8988T (cell line): ENCODE results near the gene CLEC18B.
"Not testable (repeated sequence)": the region's sequence is repeated elsewhere in the genome, so short reads cannot be mapped to it uniquely, and the experiment has no call there.

Experiments used
- DNase-seq: peaks from one replicate; pipeline ENCODE4 v3.0.0; 2011

CLEC18B gene

GRCh38 chr16:74404148-74404933 is 16.9 kb downstream of the CLEC18B start:
- not testable (repeated sequence) for DNase-seq

GRCh38 chr16:74400238-74400637 is 21.0 kb downstream of the CLEC18B start:
- not testable (repeated sequence) for DNase-seq

GRCh38 chr16:74398212-74398895 is 22.9 kb downstream of the CLEC18B start:
- not testable (repeated sequence) for DNase-seq

- DNase-seq: not testable (repeated sequence)
These were observed 24.7 kb downstream of the CLEC18B start for GRCh38 chr16:74396521-74397017.

GRCh38 chr16:74394604-74395003 is 26.7 kb downstream of the CLEC18B start:
- DNase-seq: not testable (repeated sequence)

GRCh38 chr16:74394131-74394530 is 27.1 kb downstream of the CLEC18B start:
- DNase-seq: not testable (repeated sequence)

- not testable (repeated sequence) for DNase-seq
These were observed 29.7 kb downstream of the CLEC18B start for GRCh38 chr16:74391454-74392050.

GRCh38 chr16:74382339-74383034 is 38.8 kb downstream of the CLEC18B start:
- DNase-seq: not testable (repeated sequence)

GRCh38 chr16:74373847-74374184 is 47.5 kb downstream of the CLEC18B start:
- DNase-seq: not testable (repeated sequence)

GRCh38 chr16:74372953-74373846 is 48.1 kb downstream of the CLEC18B start:
- DNase-seq: peak; percentile 16

GRCh38 chr16:74372369-74372768 is 48.9 kb downstream of the CLEC18B start:
- peak; percentile 32 for DNase-seq

GRCh38 chr16:74370338-74371135 is 50.7 kb downstream of the CLEC18B start:
- DNase-seq: not testable (repeated sequence)

GRCh38 chr16:74368002-74368911 is 53.0 kb downstream of the CLEC18B start:
- peak; percentile 96 for DNase-seq

GRCh38 chr16:74367469-74368001 is 53.7 kb downstream of the CLEC18B start:
- peak; percentile 26 for DNase-seq

- DNase-seq: not testable (repeated sequence)
These were observed 59.4 kb downstream of the CLEC18B start for GRCh38 chr16:74361646-74362610.
